Subcutaneous abdominal adipose tissue (tissue), 5 donors: ENCODE measurements around the gene DOCK1.

ENCODE experiments used
- H3K27ac ChIP-seq: one replicate; pipeline ENCODE4 v1.7.0; 2013; ENCODE audit warnings: low read depth, mild to moderate bottlenecking, inconsistent platforms, low read length, moderate library complexity
- H3K27me3 ChIP-seq, 5 donors: one replicate each; pipeline ENCODE4 v1.7.0; 2013; ENCODE audit warnings: low read length in 5 of 5, inconsistent platforms in 1 of 5; ENCODE audit not compliant: control insufficient read depth in 5 of 5, insufficient read depth in 4 of 5
- H3K36me3 ChIP-seq, 5 donors: one replicate each; pipeline ENCODE4 v1.7.0; 2013; ENCODE audit warnings: low read length in 5 of 5; ENCODE audit not compliant: control insufficient read depth in 5 of 5, insufficient read depth in 5 of 5
- H3K4me1 ChIP-seq, 5 donors: one replicate each; pipeline ENCODE4 v1.7.0; 2013; ENCODE audit warnings: low read length in 5 of 5, mild to moderate bottlenecking in 3 of 5, moderate library complexity in 1 of 5; ENCODE audit not compliant: control insufficient read depth in 5 of 5, insufficient read depth in 5 of 5
- H3K4me3 ChIP-seq, 5 donors: one replicate each; pipeline ENCODE4 v1.7.0; 2013; ENCODE audit warnings: low read length in 5 of 5, low read depth in 1 of 5
- H3K9ac ChIP-seq, 5 donors: one replicate each; pipeline ENCODE4 v1.7.0; 2013; ENCODE audit warnings: low read length in 5 of 5, mild to moderate bottlenecking in 4 of 5, moderate library complexity in 3 of 5
- H3K9me3 ChIP-seq, 5 donors: one replicate each; pipeline ENCODE4 v1.7.0; 2013; ENCODE audit warnings: low read length in 5 of 5; ENCODE audit not compliant: control insufficient read depth in 5 of 5
- donor health status: healthy.
- donor health status: healthy.
- donor health status: healthy.
- donor health status: healthy.
- donor health status: healthy.

The DOCK1 gene

DNA sequence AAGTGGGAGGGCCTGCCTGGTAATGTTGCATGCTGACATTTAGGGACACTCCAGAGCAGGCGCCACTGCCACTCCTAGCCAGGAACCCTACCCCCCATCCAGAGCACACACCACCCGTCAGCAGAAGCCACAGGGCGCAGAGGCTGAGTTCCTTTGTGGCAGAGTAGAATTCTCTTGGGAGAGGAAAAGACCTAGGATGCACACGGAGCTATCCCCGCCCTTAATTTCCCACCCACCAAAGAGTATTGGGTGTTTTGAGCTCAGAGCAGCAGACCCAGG lies 291.9 kb downstream of the DOCK1 start:
- Histone ChIP-seq H3K27ac (no peak overlapping the region), H3K27me3 (peaks cover 0 to 17% (median 10%) of the 10 kb centered on the region in 5 donors), H3K36me3 (peaks cover 0 to 9% (median 0%) of the 10 kb centered on the region in 5 donors), H3K9ac (no peak overlapping the region), H3K4me1 (peaks cover 0 to 21% (median 17%) of the 10 kb centered on the region in 5 donors), H3K4me3 (no peak overlapping the region), H3K9me3 (no peaks in the 10 kb centered on the region)

DNA sequence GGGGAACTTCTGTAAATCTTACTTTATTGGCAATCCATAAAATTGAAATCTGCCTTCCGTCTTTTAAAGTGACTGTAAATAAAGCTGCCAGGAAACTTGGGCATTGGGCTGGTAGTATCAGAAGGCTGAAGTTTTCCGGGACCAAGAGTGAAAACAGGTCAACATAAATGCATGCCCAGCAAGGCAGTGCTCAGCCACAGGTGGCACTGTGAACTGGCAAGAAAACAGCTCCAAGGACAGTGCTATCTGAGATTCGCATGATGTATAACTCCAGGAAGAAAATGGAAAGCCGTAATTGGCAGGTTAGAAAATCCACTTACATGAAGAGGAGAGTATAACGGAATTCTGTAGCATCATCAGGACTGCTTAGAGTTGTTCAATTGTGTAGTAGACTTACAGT lies 293.1 kb downstream of the DOCK1 start:
- no peak overlapping the region for H3K9ac ChIP-seq
- H3K36me3 ChIP-seq, result peaks cover 0 to 9% (median 4%) of the 10 kb centered on the region in 5 donors
- H3K4me3 ChIP-seq, result no peak overlapping the region
- no peaks in the 10 kb centered on the region for H3K9me3 ChIP-seq
- H3K4me1 ChIP-seq, result peaks cover 0 to 21% (median 17%) of the 10 kb centered on the region in 5 donors
- no peak overlapping the region for H3K27ac ChIP-seq
- H3K27me3 ChIP-seq, result peaks cover 0 to 13% (median 9%) of the 10 kb centered on the region in 5 donors

GRCh38 chr10:127198721-127199120 lies 293.5 kb downstream of the DOCK1 start:
- no peaks in the 10 kb centered on the region for H3K9me3 ChIP-seq
- H3K27me3 ChIP-seq, result peaks cover 0 to 13% (median 8%) of the 10 kb centered on the region in 5 donors
- peaks cover 0 to 9% (median 4%) of the 10 kb centered on the region in 5 donors for H3K36me3 ChIP-seq
- H3K9ac ChIP-seq, result no peak overlapping the region
- no peak overlapping the region for H3K4me3 ChIP-seq
- peaks cover 0 to 21% (median 17%) of the 10 kb centered on the region in 5 donors for H3K4me1 ChIP-seq
- no peak overlapping the region for H3K27ac ChIP-seq

DNA sequence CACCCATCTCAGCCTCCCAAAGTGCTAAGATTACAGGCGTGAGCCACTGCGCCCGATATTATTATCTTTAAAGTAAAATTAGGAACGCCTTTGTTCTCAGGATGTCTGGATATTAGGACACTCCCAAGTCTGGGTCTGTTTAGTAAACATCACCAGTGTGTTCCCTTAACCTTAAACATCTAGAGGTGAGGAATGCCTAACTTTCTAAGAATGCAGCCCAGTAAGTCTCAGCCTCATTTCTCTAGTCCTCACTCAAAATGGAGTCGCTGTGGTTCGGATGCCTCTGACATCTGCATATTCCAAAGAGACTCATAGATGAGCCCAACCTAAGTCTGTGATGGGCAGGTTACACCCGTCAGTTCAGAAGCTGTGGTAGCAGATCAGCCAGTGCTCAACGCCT lies 295.4 kb downstream of the DOCK1 start:
- H3K4me1 ChIP-seq, result peaks cover 0 to 8% (median 3%) of the 10 kb centered on the region in 5 donors
- H3K36me3 ChIP-seq, result peaks cover 0 to 14% (median 5%) of the 10 kb centered on the region in 5 donors
- H3K27me3 ChIP-seq, result no peaks in the 10 kb centered on the region
- H3K9me3 ChIP-seq, result no peaks in the 10 kb centered on the region
- H3K27ac ChIP-seq, result no peak overlapping the region
- no peak overlapping the region for H3K9ac ChIP-seq
- no peak overlapping the region for H3K4me3 ChIP-seq

DNA sequence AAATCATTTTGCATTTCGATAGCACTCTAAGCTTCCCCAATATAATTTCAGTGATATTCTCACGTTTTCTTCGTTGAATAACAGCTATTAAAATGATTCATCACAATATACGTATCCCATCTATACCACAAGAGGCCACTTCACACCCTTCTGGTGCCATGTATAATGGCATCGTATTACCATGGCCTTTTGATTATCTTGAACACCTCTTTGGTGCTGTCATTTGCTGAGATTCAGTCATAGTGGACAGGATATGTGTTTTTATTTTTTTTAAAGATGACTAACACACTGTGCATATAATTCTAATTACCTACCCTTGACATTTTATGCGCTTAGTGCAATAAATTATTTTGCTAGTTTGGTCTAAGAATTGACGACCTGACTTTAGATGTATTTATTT lies 297.8 kb downstream of the DOCK1 start:
- Histone ChIP-seq H3K4me3 (no peak overlapping the region), H3K27me3 (no peaks in the 10 kb centered on the region), H3K36me3 (peaks cover 0 to 14% (median 7%) of the 10 kb centered on the region in 5 donors), H3K27ac (no peak overlapping the region), H3K9me3 (no peaks in the 10 kb centered on the region), H3K9ac (no peak overlapping the region), H3K4me1 (no peaks in the 10 kb centered on the region)

DNA sequence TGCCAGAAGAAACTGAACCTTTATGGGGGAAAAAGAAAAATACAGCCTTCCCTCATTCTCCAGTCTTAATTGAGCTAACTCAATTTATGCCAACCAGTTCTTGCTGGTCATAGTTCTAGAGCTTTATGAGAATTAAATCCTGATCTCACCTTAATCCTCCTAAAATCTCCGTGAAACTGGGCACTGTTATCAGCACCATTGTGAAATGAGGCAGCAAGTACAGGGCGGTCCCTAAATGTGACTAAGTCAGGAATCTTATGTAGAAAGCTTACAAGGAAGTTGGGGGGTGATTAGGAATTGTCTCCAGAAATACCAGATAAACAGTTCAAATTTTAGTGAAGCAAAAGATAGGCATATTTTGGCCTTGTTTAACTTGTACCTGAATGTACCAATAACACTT lies 301.9 kb downstream of the DOCK1 start:
- no peak overlapping the region for H3K9ac ChIP-seq
- H3K27me3 ChIP-seq, result no peaks in the 10 kb centered on the region
- no peak overlapping the region for H3K4me3 ChIP-seq

DNA sequence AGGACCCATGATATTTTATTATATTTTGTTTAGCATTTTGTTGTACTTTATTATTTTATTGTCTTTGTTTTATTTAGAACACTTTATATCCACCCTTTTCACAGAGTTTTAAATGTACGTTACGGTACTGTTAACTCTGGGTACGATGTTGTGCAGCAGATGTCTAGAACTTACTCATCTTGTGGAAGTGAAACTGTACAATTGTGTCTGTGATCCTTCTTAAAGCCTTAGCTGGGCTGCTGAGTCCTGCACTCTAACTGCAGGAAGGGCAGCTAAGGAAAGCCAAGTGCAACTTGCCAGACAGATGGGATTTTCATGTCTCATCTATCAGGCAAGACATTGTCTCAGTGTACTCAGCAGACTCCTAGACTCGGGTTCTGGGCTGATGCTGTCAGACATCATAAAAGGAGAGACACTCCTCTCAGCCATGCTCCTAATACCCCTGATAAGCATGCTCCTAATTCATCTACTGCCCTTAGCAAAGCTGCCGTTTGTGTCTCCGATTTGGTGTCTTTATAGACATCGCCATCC lies 305.8 kb downstream of the DOCK1 start:
- H3K9ac ChIP-seq, result no peak overlapping the region
- H3K4me3 ChIP-seq, result no peak overlapping the region

More for the DNA sequence above, 301.9 kb downstream of the DOCK1 start:
- H3K27ac ChIP-seq, result no peak overlapping the region
- peaks cover 0 to 7% (median 5%) of the 10 kb centered on the region in 5 donors for H3K36me3 ChIP-seq
- H3K4me1 ChIP-seq, result peaks cover 0 to 5% (median 0%) of the 10 kb centered on the region in 5 donors
- no peaks in the 10 kb centered on the region for H3K9me3 ChIP-seq

GRCh38 chr10:127215866-127216265 lies 310.6 kb downstream of the DOCK1 start:
- H3K27ac ChIP-seq, result no peak overlapping the region
- H3K9me3 ChIP-seq, result no peaks in the 10 kb centered on the region
- peaks cover 0 to 4% (median 0%) of the 10 kb centered on the region in 5 donors for H3K36me3 ChIP-seq

More for the DNA sequence above, 305.8 kb downstream of the DOCK1 start:
- no peaks in the 10 kb centered on the region for H3K27me3 ChIP-seq
- no peak overlapping the region for H3K27ac ChIP-seq
- peaks cover 0 to 5% (median 0%) of the 10 kb centered on the region in 5 donors for H3K4me1 ChIP-seq
- H3K36me3 ChIP-seq, result peaks cover 0 to 4% (median 0%) of the 10 kb centered on the region in 5 donors
- H3K9me3 ChIP-seq, result no peaks in the 10 kb centered on the region

DNA sequence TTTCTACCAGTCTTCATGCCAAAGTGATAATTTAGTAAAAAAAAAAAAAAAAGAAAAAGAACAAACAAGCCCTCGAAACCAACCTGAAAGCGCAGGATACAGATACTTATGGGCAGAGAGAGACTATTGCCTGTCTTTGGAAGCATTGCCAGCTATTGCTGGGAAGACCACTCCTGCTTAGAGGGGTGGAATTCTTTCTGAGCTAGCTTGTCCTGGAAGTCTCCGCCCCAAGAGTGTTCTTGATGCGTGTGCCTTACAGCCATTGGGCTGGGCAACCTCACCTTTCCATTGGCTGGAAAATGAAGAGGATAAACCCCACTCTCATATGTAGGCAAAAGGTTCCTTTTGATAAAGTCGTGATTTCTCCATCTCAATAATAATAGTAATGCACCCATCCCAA lies 311.0 kb downstream of the DOCK1 start:
- Histone ChIP-seq H3K4me3 (no peak overlapping the region), H3K9me3 (no peaks in the 10 kb centered on the region), H3K27ac (no peak overlapping the region), H3K4me1 (no peaks in the 10 kb centered on the region), H3K36me3 (peaks cover 0 to 4% (median 0%) of the 10 kb centered on the region in 5 donors), H3K9ac (no peak overlapping the region), H3K27me3 (no peaks in the 10 kb centered on the region)

More at GRCh38 chr10:127215866-127216265, 310.6 kb downstream of the DOCK1 start:
- H3K4me1 ChIP-seq, result no peaks in the 10 kb centered on the region
- H3K4me3 ChIP-seq, result no peak overlapping the region
- H3K9ac ChIP-seq, result no peak overlapping the region
- H3K27me3 ChIP-seq, result no peaks in the 10 kb centered on the region

GRCh38 chr10:127216786-127217185 lies 311.6 kb downstream of the DOCK1 start:
- no peaks in the 10 kb centered on the region for H3K27me3 ChIP-seq
- H3K9ac ChIP-seq, result no peak overlapping the region

More at GRCh38 chr10:127216786-127217185, 311.6 kb downstream of the DOCK1 start:
- H3K4me1 ChIP-seq, result no peaks in the 10 kb centered on the region
- no peak overlapping the region for H3K4me3 ChIP-seq
- no peak overlapping the region for H3K27ac ChIP-seq
- H3K9me3 ChIP-seq, result no peaks in the 10 kb centered on the region
- peaks cover 0 to 4% (median 0%) of the 10 kb centered on the region in 5 donors for H3K36me3 ChIP-seq
